ENCODE data around the gene CNOT3.

Gene CNOT3

GRCh38 chr19:54121259-54121658 lies 16.3 kb upstream of the CNOT3 start:
- DNase-seq (ENCODE audit: low spot score): no peak

- no peak for DNase-seq (ENCODE audit: low spot score)
Measured at GRCh38 chr19:54123682-54124081, 13.9 kb upstream of the CNOT3 start.

- DNase-seq (ENCODE audit: low spot score): no peak
Measured at GRCh38 chr19:54124393-54124792, 13.2 kb upstream of the CNOT3 start.

GRCh38 chr19:54125713-54126112 lies 11.8 kb upstream of the CNOT3 start:
- DNase-seq (ENCODE audit: low spot score): no peak

- DNase-seq (ENCODE audit: low spot score): no peak
Measured at GRCh38 chr19:54127688-54128440, 9.7 kb upstream of the CNOT3 start.

GRCh38 chr19:54128441-54128725 lies 9.2 kb upstream of the CNOT3 start:
- no peak for DNase-seq (ENCODE audit: low spot score)

GRCh38 chr19:54128796-54129616 lies 8.6 kb upstream of the CNOT3 start:
- DNase-seq (ENCODE audit: low spot score): no peak

GRCh38 chr19:54129617-54129996 lies 8.0 kb upstream of the CNOT3 start:
- DNase-seq (ENCODE audit: low spot score): no peak

- no peak for DNase-seq (ENCODE audit: low spot score)
Measured at GRCh38 chr19:54133312-54133956, 4.1 kb upstream of the CNOT3 start.

GRCh38 chr19:54133957-54134590 lies 3.5 kb upstream of the CNOT3 start:
- no peak for DNase-seq (ENCODE audit: low spot score)

GRCh38 chr19:54136086-54136863 lies 1.3 kb upstream of the CNOT3 start:
- no peak for DNase-seq (ENCODE audit: low spot score)

- DNase-seq (ENCODE audit: low spot score): peak; percentile 99
Measured at GRCh38 chr19:54136864-54137698, 481 bp upstream of the CNOT3 start.

GRCh38 chr19:54138489-54139256 lies 1.1 kb downstream of the CNOT3 start:
- DNase-seq (ENCODE audit: low spot score): no peak

GRCh38 chr19:54141356-54141755 lies 3.8 kb downstream of the CNOT3 start:
- no peak for DNase-seq (ENCODE audit: low spot score)

- no peak for DNase-seq (ENCODE audit: low spot score)
Measured at GRCh38 chr19:54142166-54142780, 4.7 kb downstream of the CNOT3 start.

- DNase-seq (ENCODE audit: low spot score): no peak
Measured at GRCh38 chr19:54145541-54146158, 8.1 kb downstream of the CNOT3 start.

GRCh38 chr19:54147676-54148075 lies 10.1 kb downstream of the CNOT3 start:
- no peak for DNase-seq (ENCODE audit: low spot score)

- DNase-seq (ENCODE audit: low spot score): no peak
Measured at GRCh38 chr19:54148158-54148557, 10.6 kb downstream of the CNOT3 start.
